ENCODE results near the gene DNAJA1.

- peak in 1 of 11 experiments; percentile 8 for TF ChIP-seq CTCF (IDR thresholded peaks at IDR 0.05 in 8 of 11, conservative IDR thresholded peaks at IDR 0.05 in 3 of 11)
- peak; percentile 87 to 93 (median 89) for TF ChIP-seq POLR2AphosphoS5 (IDR thresholded peaks at IDR 0.05)
- TF ChIP-seq POLR2A (IDR thresholded peaks at IDR 0.05) = no peak
Measured at GRCh38 chr9:33044162-33044673, 19.1 kb downstream of the DNAJA1 start.

Measured in spleen (tissue), 7 donors.